DOHH2 (cell line): Measurements from ENCODE around the gene ALDH1L2.

ENCODE experiments used
- EZH2phosphoT487 ChIP-seq: fragments of 200-600 bp; sonication (generic); IDR thresholded peaks from 2 replicates; pipeline ENCODE4 v1.6.1; 2017; ENCODE audit warnings: borderline replicate concordance, mild to moderate bottlenecking, antibody characterized with exemption, low read length, moderate library complexity, mixed read lengths
- TF ChIP-seq, protein P1 (sequence below): fragments of 200-600 bp; sonication (generic); IDR thresholded peaks from one replicate; pipeline ENCODE4 v1.5.1; 2014; ENCODE audit warnings: antibody characterized with exemption, mild to moderate bottlenecking, low read depth, low read length; ENCODE audit not compliant: poor library complexity, severe bottlenecking

DNA sequence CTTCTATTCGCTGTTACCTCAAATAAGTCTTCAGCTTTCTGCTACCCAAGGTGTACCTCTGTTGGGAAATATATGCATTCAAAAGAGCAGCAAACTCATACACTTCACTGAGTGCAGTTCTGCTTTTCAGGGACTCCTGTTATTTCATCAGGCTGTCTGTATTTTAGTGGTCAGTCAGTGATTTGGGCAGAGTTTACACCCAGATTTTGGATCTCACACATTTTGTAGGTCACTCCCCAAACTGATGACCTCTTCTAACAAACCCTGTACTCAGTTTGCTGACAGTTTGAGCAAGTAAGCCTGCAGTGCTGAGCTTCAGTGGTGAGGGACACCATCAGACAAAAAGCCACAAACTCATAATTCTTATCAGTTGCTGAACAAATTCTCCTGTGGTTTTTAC lies 15.1 kb upstream of the ALDH1L2 start:
- TF ChIP-seq, protein P1, sequence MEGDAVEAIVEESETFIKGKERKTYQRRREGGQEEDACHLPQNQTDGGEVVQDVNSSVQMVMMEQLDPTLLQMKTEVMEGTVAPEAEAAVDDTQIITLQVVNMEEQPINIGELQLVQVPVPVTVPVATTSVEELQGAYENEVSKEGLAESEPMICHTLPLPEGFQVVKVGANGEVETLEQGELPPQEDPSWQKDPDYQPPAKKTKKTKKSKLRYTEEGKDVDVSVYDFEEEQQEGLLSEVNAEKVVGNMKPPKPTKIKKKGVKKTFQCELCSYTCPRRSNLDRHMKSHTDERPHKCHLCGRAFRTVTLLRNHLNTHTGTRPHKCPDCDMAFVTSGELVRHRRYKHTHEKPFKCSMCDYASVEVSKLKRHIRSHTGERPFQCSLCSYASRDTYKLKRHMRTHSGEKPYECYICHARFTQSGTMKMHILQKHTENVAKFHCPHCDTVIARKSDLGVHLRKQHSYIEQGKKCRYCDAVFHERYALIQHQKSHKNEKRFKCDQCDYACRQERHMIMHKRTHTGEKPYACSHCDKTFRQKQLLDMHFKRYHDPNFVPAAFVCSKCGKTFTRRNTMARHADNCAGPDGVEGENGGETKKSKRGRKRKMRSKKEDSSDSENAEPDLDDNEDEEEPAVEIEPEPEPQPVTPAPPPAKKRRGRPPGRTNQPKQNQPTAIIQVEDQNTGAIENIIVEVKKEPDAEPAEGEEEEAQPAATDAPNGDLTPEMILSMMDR, result no peak
- TF ChIP-seq EZH2phosphoT487, result no peak
